Vagina (tissue), 2 donors: ENCODE results near the gene IQGAP1. TPM values are rescaled to one million over a fixed set of nuclear protein-coding genes. Genes with fewer than 3 reads are reported as not detected.
"Not testable (repeated sequence)": the region's sequence is repeated elsewhere in the genome, so short reads cannot be mapped to it uniquely, and the experiment has no call there.

Experiments used
- DNase-seq, 2 donors: peaks; one replicate each; pipeline ENCODE4 v3.0.0-alpha.2; 2017; ENCODE audit errors: extremely low spot score in 2 of 2
- H3K27ac ChIP-seq: fragments of 200-600 bp; sonication (generic); one replicate; pipeline ENCODE4 v1.5.1; 2019
- H3K27me3 ChIP-seq: fragments of 200-600 bp; sonication (generic); one replicate; pipeline ENCODE4 v1.5.1; 2019
- H3K36me3 ChIP-seq, 2 donors: fragments of 200-600 bp; sonication (generic); one replicate each; pipeline ENCODE4 v1.5.1; 2017 to 2019
- H3K4me1 ChIP-seq: fragments of 200-600 bp; sonication (generic); one replicate; pipeline ENCODE4 v1.5.1; 2019
- H3K4me3 ChIP-seq, 2 donors: fragments of 200-600 bp; sonication (generic); 1 replicate in 1 of 2; 2 replicates in 1 of 2; pipeline ENCODE4 v1.5.1; 2016 to 2019
- H3K9me3 ChIP-seq: fragments of 200-600 bp; sonication (generic); one replicate; pipeline ENCODE4 v1.5.1; 2019
- POLR2A ChIP-seq, 2 donors: fragments of 450-650 bp; IDR thresholded peaks; one replicate each; pipeline ENCODE4 v1.6.1; 2017; ENCODE audit warnings: antibody characterized with exemption in 2 of 2, mild to moderate bottlenecking in 2 of 2, moderate library complexity in 2 of 2
- POLR2AphosphoS5 ChIP-seq, 2 donors: sonication (generic); formaldehyde crosslinking; IDR thresholded peaks; one replicate each; pipeline ENCODE4 v1.9.0; 2017; ENCODE audit warnings: antibody characterized with exemption in 2 of 2, mild to moderate bottlenecking in 2 of 2, low read depth in 1 of 2; ENCODE audit not compliant: insufficient read depth in 1 of 2
- intact Hi-C: fragments of 100-400 bp; cut with DNase I; formaldehyde crosslinking; loops from one replicate; pipeline ENCODE4 v1.15.1; 2023
- total RNA-seq: library from RNA; depleted of rRNA; stranded (reverse); fragments of >200 nt; gene quantifications from one replicate; pipeline ENCODE4 v1.2.3, GENCODE V29; 2016
- TF ChIP-seq, protein P1 (sequence below), 3 experiments: fragments of 450-650 bp in 2 of 3; fragments of 200-600 bp in 1 of 3; sonication (generic) in 1 of 3; IDR thresholded peaks; one replicate each; pipeline ENCODE4 v1.5.1; 2017 to 2019; ENCODE audit warnings: antibody characterized with exemption in 3 of 3, mild to moderate bottlenecking in 2 of 3, moderate library complexity in 2 of 3

IQGAP1 gene
- total RNA-seq, 1 donor from 2014 or later: 261 TPM

DNA sequence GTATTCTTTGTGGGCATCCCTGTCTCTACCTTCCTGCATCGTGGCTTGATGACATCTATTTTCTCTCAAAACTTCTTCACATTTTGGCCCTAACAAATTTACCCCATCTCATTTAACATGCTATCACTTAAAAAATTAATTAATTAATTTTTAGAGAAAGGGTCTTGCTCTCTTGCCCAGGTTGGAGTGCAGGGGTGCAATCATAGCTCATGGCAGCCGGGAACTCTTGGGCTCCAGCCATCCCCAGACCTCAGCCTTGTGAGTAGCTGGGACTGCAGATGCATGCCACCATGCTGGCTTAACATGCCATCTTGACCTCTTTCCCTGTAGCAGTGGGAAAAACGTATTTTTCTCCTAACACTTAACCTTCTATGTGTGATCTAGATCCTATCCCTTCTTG lies 20.6 kb downstream of the IQGAP1 start:
- intact Hi-C loops: no loop called here
- TF ChIP-seq, protein P1, sequence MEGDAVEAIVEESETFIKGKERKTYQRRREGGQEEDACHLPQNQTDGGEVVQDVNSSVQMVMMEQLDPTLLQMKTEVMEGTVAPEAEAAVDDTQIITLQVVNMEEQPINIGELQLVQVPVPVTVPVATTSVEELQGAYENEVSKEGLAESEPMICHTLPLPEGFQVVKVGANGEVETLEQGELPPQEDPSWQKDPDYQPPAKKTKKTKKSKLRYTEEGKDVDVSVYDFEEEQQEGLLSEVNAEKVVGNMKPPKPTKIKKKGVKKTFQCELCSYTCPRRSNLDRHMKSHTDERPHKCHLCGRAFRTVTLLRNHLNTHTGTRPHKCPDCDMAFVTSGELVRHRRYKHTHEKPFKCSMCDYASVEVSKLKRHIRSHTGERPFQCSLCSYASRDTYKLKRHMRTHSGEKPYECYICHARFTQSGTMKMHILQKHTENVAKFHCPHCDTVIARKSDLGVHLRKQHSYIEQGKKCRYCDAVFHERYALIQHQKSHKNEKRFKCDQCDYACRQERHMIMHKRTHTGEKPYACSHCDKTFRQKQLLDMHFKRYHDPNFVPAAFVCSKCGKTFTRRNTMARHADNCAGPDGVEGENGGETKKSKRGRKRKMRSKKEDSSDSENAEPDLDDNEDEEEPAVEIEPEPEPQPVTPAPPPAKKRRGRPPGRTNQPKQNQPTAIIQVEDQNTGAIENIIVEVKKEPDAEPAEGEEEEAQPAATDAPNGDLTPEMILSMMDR (IDR thresholded peaks at IDR 0.05): no peak
- TF ChIP-seq POLR2A (IDR thresholded peaks at IDR 0.05): no peak
- TF ChIP-seq POLR2AphosphoS5 (IDR thresholded peaks at IDR 0.05; ENCODE audit: insufficient read depth in 1 of 2, low read depth in 1 of 2): no peak
- H3K4me1 ChIP-seq: peaks cover 66% of the 10 kb centered on the region
- H3K9me3 ChIP-seq: no peaks in the 10 kb centered on the region
- H3K27ac ChIP-seq: peak overlapping the region; percentile 34
- H3K36me3 ChIP-seq: no peaks in the 10 kb centered on the region
- no peaks in the 10 kb centered on the region for H3K27me3 ChIP-seq
- H3K4me3 ChIP-seq: no peak overlapping the region
- DNase-seq: no peak

DNA sequence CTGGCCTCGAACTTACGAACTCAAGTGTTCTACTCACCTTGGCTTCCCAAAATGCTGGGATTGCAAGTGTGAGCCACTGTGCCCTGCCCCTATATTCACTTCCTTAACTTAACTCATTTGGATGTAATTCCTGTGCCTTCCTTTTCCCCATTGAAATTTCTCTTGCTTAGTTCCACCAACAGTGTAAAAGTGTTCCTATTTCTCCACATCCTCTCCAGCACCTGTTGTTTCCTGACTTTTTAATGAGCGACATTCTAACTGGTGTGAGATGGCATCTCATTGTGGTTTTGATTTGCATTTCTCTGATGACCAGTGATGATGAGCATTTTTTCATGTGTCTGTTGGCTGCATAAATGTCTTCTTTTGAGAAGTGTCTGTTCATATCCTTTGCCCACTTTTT lies 21.5 kb downstream of the IQGAP1 start:
- H3K27ac ChIP-seq, H3K36me3 ChIP-seq, intact Hi-C loops, H3K4me3 ChIP-seq, H3K9me3 ChIP-seq, DNase-seq, H3K27me3 ChIP-seq: not testable (repeated sequence)
- H3K4me1 ChIP-seq: peaks cover 69% of the 10 kb centered on the region

DNA sequence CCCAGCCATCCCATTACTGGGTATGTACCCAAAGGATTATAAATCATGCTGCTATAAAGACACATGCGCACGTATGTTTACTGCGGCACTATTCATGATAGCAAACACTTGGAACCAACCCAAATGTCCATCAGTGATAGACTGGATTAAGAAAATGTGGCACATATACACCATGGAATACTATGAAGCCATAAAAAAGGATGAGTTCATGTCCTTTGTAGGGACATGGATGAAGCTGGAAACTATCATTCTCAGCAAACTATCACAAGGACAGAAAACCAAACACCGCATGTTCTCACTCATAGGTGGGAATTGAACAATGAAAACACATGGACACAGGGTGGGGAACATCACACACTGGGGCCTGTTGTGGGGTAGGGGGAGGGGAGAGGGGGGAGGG lies 22.3 kb downstream of the IQGAP1 start:
- intact Hi-C loops: not testable (repeated sequence)
- H3K4me1 ChIP-seq: peaks cover 69% of the 10 kb centered on the region

DNA sequence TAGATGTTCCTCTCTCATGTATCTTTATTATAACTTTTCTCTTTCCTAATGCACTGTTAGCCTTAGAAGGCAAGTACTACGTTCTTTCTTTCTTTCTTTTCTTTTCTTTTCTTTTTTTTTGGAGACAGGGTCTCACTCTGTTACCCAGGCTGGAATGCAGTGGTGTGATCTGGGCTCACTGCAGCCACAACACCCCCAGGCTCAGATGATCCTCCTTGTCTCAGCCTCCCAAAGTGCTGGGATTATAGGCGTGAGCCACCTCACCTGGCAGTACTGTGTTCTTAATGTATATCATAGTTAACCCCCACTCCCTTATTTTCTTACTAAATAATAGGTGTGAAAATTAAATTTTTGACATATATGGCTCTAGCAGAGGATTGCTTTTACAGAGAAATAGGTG lies 23.1 kb downstream of the IQGAP1 start:
- Histone ChIP-seq H3K36me3 (no peaks in the 10 kb centered on the region), H3K27me3 (no peaks in the 10 kb centered on the region), H3K9me3 (no peaks in the 10 kb centered on the region), H3K4me1 (peaks cover 65% of the 10 kb centered on the region), H3K4me3 (no peak overlapping the region), H3K27ac (no peak overlapping the region)
- TF ChIP-seq, protein P1 (IDR thresholded peaks at IDR 0.05): no peak
- no peak for TF ChIP-seq POLR2AphosphoS5 (IDR thresholded peaks at IDR 0.05; ENCODE audit: insufficient read depth in 1 of 2, low read depth in 1 of 2)
- DNase-seq: no peak
- intact Hi-C loops: no loop called here

More for the DNA sequence above, 22.3 kb downstream of the IQGAP1 start:
- H3K9me3 ChIP-seq, H3K27me3 ChIP-seq, H3K4me3 ChIP-seq, DNase-seq, H3K27ac ChIP-seq, H3K36me3 ChIP-seq: not testable (repeated sequence)

DNA sequence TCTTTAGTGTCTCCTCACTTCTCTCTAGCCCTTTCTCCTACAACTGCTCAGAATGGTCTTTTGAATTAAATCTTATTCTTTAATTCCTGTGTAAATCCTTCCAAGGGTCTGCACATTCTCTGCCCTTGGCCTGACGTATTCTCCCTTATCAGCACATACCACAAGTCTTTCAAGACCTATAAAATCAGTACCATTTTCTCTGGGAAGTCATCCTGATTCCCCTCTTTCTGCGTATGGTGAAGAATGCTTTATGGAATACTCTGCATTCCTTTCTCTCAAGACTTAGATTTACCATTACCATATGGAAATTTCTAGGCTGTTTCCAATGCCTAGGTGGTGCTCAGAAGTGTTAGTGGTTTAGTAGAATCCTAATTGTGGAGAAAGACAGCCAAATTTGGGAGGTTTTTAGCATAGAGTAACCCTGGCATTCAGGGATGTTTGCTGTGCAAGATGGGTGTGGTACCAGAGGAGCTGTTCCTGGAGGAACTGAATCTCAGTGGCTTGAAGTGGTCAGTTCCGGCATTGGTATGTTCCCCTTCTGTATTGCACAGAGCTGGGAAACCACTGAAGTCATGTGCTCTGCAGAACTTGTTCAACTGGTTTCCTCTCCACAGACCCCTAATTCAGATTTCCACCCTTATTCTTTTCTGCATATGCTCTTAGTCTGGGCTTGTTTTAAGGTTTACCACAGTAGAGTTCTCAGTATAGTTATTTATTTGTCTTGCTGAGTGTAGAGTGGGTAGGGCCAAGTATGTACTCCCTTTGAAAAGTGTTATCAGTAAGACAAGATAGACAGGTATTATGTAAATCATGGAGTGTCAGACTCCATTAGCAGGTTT lies 24.5 kb downstream of the IQGAP1 start:
- H3K27me3 ChIP-seq: no peaks in the 10 kb centered on the region
- H3K4me3 ChIP-seq: no peak overlapping the region
- TF ChIP-seq POLR2AphosphoS5 (IDR thresholded peaks at IDR 0.05; ENCODE audit: insufficient read depth in 1 of 2, low read depth in 1 of 2): no peak
- TF ChIP-seq, protein P1 (IDR thresholded peaks at IDR 0.05): no peak
- TF ChIP-seq POLR2A (IDR thresholded peaks at IDR 0.05): no peak
- H3K27ac ChIP-seq: peak overlapping the region; percentile 6
- H3K9me3 ChIP-seq: no peaks in the 10 kb centered on the region
- no peaks in the 10 kb centered on the region for H3K36me3 ChIP-seq
- intact Hi-C loops: no loop called here
- DNase-seq: no peak
- peaks cover 55% of the 10 kb centered on the region for H3K4me1 ChIP-seq
